ENCODE results near the gene DRAM2. TPM values are rescaled to one million over a fixed set of nuclear protein-coding genes. Genes with fewer than 3 reads are reported as not detected.

DRAM2 gene
- total RNA-seq, 1 donor from 2014 or later, result 29.8 TPM

DNA sequence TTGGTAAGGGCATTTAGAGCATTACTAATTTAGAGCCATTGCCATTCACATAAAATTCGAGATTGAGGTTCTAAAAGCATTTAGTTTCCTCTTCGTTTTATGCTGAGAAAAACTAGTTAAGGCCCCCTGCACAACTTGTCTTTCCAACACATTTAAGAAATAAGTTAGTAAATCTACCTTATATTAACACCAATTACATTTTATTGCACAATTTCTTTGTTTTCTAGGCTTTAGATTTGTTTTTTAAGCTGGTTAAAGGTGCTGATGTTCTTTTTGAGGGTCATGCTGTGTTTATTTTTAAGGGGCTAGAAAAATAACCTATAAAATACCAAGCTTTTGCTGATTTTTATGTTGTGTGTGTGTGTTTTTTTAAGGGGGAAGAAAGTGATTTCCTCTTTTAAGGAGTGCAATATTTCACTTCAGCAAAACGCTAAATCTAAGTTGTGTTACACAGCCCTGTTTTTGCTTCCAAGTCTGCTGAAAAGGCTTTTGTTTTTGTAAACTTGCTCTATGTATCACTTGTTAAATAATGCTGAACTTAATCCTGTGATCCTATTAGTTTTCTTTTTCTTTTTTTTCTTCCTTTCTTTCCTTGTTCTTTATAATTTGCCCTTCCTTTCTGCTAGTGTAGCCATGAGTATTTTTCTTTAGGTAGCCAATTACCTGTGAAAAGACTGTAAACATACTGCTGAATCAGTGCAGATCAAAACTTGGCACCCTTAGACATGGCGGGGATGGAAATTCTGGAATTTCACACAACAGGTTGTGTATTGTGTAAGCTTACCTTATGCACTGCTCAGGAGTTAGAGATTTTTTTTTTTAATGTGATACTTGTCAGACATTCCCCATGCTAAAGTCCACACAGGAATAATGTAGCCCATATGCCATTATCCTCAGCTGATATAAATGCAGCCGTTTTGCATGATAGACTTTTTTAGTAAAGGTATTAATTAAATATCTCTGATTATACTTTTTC, 1.6 kb upstream of the DRAM2 start:
- TF ChIP-seq, protein P1, sequence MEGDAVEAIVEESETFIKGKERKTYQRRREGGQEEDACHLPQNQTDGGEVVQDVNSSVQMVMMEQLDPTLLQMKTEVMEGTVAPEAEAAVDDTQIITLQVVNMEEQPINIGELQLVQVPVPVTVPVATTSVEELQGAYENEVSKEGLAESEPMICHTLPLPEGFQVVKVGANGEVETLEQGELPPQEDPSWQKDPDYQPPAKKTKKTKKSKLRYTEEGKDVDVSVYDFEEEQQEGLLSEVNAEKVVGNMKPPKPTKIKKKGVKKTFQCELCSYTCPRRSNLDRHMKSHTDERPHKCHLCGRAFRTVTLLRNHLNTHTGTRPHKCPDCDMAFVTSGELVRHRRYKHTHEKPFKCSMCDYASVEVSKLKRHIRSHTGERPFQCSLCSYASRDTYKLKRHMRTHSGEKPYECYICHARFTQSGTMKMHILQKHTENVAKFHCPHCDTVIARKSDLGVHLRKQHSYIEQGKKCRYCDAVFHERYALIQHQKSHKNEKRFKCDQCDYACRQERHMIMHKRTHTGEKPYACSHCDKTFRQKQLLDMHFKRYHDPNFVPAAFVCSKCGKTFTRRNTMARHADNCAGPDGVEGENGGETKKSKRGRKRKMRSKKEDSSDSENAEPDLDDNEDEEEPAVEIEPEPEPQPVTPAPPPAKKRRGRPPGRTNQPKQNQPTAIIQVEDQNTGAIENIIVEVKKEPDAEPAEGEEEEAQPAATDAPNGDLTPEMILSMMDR (IDR thresholded peaks at IDR 0.05; ENCODE audit: unreplicated experiment), result no peak
- no peaks in the 10 kb centered on the region for H3K36me3 Mint-ChIP-seq
- H3K27ac Mint-ChIP-seq, result peak overlapping the region; percentile 98
- H3K4me3 Mint-ChIP-seq, result peak overlapping the region; percentile 100
- H3K4me1 Mint-ChIP-seq, result peaks cover 28% of the 10 kb centered on the region
- no peaks in the 10 kb centered on the region for H3K9me3 Mint-ChIP-seq
- no peaks in the 10 kb centered on the region for H3K27me3 Mint-ChIP-seq (ENCODE audit: low read depth)
- no peak for DNase-seq (ENCODE audit: low spot score in 2 of 2, unreplicated experiment in 2 of 2)

DNA sequence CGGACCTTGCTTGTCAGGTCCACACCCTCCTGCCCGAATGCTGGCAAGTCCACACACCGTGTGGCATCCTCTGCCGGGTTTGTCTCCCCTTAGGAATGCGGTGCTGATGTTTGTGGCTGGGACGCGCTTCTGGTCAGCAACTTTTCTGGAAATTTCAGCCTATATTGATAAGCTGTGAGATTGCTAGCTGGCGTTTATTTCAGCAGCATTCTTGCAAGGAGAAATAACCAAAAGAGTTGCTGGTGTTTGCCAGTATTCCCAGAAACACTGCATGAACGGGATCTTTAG, 731 bp upstream of the DRAM2 start:
- H3K4me1 Mint-ChIP-seq, result peaks cover 28% of the 10 kb centered on the region
- no peaks in the 10 kb centered on the region for H3K36me3 Mint-ChIP-seq

DNA sequence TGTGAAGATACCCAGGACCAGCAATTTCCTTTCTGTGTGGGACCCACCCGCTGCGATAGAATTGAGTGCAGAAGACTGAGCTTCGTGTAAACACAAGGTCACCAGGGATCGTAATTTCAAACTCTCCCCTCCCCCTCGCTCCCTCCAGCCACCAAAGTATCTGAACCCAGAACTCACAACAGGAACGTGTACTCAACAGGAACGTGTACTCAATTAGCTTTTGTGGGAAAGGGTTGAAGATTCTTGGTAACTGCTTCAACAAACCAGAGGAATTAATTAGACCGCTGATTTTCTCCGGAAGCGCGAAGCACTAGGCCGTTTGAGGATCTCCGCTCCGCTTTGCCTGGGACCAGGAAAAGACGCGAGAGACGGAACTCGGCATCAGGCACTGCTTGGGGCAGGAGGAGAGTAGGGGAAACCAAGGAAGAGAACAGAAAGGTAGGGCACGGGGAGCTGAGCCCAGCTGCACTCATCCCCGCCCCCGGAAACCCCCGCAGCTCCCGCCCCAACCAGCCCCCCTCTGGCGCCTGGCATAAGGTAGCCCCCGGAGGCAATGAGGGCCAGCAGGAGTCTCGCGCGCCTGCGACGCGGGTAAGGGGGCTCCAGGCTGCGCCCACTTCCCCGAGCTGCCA, 453 bp downstream of the DRAM2 start:
- DNase-seq (ENCODE audit: low spot score in 2 of 2, unreplicated experiment in 2 of 2), result peak in 1 of 2 experiments; percentile 65
- H3K27me3 Mint-ChIP-seq (ENCODE audit: low read depth), result no peaks in the 10 kb centered on the region

More for the DNA sequence above, 731 bp upstream of the DRAM2 start:
- Mint-ChIP-seq H3K27me3 (ENCODE audit: low read depth) (no peaks in the 10 kb centered on the region), H3K4me3 (peak overlapping the region; percentile 100), H3K27ac (peak overlapping the region; percentile 98), H3K9me3 (no peaks in the 10 kb centered on the region)
- TF ChIP-seq, protein P1 (IDR thresholded peaks at IDR 0.05; ENCODE audit: unreplicated experiment), result no peak
- DNase-seq (ENCODE audit: low spot score in 2 of 2, unreplicated experiment in 2 of 2), result no peak

DNA sequence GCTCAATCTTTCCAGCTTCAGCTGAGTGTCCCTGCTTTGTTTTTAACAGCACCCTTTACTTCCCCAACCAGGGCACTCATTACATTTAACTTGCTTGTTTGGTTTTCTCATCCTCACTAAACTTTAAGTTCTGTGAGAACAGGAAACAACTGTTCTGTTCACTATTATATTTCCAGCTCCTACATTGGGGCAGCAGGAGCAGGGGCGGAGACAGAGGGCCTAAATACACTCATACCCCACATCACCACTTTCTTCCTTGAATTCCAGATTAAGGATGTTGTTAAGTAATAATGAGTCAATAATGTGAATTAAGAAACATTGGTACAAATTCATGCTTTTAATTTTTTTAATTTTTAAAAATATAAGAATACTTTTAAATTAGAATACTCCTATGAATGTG, 6.0 kb downstream of the DRAM2 start:
- H3K4me1 Mint-ChIP-seq, result peaks cover 8% of the 10 kb centered on the region
- H3K27ac Mint-ChIP-seq, result no peak overlapping the region
- TF ChIP-seq, protein P1 (IDR thresholded peaks at IDR 0.05; ENCODE audit: unreplicated experiment), result no peak
- H3K9me3 Mint-ChIP-seq, result no peaks in the 10 kb centered on the region
- DNase-seq (ENCODE audit: low spot score in 2 of 2, unreplicated experiment in 2 of 2), result no peak
- H3K36me3 Mint-ChIP-seq, result peaks cover 6% of the 10 kb centered on the region
- H3K4me3 Mint-ChIP-seq, result no peak overlapping the region
- no peaks in the 10 kb centered on the region for H3K27me3 Mint-ChIP-seq (ENCODE audit: low read depth)

More for the DNA sequence above, 453 bp downstream of the DRAM2 start:
- peak overlapping the region; percentile 100 for H3K4me3 Mint-ChIP-seq
- TF ChIP-seq, protein P1 (IDR thresholded peaks at IDR 0.05; ENCODE audit: unreplicated experiment), result no peak
- no peaks in the 10 kb centered on the region for H3K9me3 Mint-ChIP-seq
- H3K27ac Mint-ChIP-seq, result peak overlapping the region; percentile 98
- H3K36me3 Mint-ChIP-seq, result peaks cover 1% of the 10 kb centered on the region
- peaks cover 28% of the 10 kb centered on the region for H3K4me1 Mint-ChIP-seq

DNA sequence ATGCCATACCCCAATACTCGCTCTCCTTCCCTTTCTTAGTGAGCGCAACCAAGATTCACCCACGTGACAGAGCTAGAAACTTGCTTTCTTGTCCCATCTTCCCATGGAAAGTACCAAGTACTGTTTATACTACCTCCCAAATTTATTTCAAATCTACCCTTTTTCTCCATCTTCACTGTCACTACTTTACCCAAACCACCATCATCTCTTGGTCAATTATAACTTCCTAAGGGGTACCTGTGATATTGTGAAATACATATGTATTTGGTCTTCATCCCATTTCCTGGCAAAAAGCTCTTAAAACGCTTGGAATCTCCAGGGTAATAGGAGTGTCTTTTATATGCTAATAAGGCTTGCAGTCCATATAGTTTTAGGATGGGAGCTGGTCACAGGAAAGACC, 8.2 kb downstream of the DRAM2 start:
- H3K36me3 Mint-ChIP-seq, result peaks cover 14% of the 10 kb centered on the region
- DNase-seq (ENCODE audit: low spot score in 2 of 2, unreplicated experiment in 2 of 2), result no peak
- H3K4me1 Mint-ChIP-seq, result no peaks in the 10 kb centered on the region
- no peak overlapping the region for H3K4me3 Mint-ChIP-seq
- H3K27ac Mint-ChIP-seq, result no peak overlapping the region
- H3K27me3 Mint-ChIP-seq (ENCODE audit: low read depth), result no peaks in the 10 kb centered on the region
- TF ChIP-seq, protein P1 (IDR thresholded peaks at IDR 0.05; ENCODE audit: unreplicated experiment), result no peak
- no peaks in the 10 kb centered on the region for H3K9me3 Mint-ChIP-seq
